22Rv1 (cell line): ENCODE measurements around the gene CCDC40.

Source experiments
- ZFX ChIP-seq: fragments of 450-650 bp; IDR thresholded peaks from 2 replicates; pipeline ENCODE4 v1.6.1; 2017; ENCODE audit warnings: antibody characterized with exemption, borderline replicate concordance
- TF ChIP-seq, protein P1 (sequence below): fragments of 450-650 bp; IDR thresholded peaks from 2 replicates; pipeline ENCODE4 v1.5.1; 2017; ENCODE audit warnings: mild to moderate bottlenecking

DNA sequence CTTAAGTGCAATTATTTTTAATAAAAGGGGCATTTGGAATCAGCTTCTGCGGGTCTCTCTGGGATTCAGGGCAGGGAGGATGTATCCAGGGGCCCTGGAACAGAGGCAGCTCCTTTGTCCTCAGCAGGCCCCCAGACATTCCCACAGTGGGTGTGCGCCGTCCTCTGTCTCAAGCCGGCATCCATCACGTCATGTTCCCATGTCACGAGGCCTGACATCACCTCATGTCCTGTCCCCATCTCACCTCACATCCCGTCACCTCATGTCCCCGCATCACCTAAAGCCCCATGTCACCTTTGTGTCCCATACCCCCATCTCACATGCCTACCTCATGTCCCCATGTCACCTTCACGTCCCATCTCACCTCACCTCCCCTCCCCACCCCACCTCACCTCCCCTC lies 83.4 kb downstream of the CCDC40 start:
- TF ChIP-seq, protein P1, sequence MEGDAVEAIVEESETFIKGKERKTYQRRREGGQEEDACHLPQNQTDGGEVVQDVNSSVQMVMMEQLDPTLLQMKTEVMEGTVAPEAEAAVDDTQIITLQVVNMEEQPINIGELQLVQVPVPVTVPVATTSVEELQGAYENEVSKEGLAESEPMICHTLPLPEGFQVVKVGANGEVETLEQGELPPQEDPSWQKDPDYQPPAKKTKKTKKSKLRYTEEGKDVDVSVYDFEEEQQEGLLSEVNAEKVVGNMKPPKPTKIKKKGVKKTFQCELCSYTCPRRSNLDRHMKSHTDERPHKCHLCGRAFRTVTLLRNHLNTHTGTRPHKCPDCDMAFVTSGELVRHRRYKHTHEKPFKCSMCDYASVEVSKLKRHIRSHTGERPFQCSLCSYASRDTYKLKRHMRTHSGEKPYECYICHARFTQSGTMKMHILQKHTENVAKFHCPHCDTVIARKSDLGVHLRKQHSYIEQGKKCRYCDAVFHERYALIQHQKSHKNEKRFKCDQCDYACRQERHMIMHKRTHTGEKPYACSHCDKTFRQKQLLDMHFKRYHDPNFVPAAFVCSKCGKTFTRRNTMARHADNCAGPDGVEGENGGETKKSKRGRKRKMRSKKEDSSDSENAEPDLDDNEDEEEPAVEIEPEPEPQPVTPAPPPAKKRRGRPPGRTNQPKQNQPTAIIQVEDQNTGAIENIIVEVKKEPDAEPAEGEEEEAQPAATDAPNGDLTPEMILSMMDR, result no peak
- no peak for TF ChIP-seq ZFX
